MM.1S (cell line): Measurements from ENCODE around the gene GAST.

ENCODE experiments used
- DNase-seq: peaks from one replicate; pipeline ENCODE4 v3.0.0-alpha.2; 2015
- H2AFZ ChIP-seq: fragments of 300-600 bp; sonication (generic); 2 replicates; pipeline ENCODE4 v1.6.0; 2016; ENCODE audit warnings: antibody characterized with exemption, low read length
- H3F3A ChIP-seq: fragments of 300-600 bp; sonication (generic); 2 replicates; pipeline ENCODE4 v1.6.1; 2016; ENCODE audit warnings: mild to moderate bottlenecking, antibody characterized with exemption, low read length, moderate library complexity, mixed read lengths; ENCODE audit not compliant: insufficient read depth
- H3K27ac ChIP-seq: fragments of 300-600 bp; sonication (generic); 2 replicates; pipeline ENCODE4 v1.5.1; 2016; ENCODE audit warnings: mild to moderate bottlenecking, low read length
- H3K27me3 ChIP-seq: fragments of 300-600 bp; sonication (generic); replicated peaks from 2 replicates; pipeline ENCODE4 v1.6.0; 2016; ENCODE audit warnings: low read length; ENCODE audit not compliant: insufficient read depth
- H3K36me3 ChIP-seq: fragments of 300-600 bp; sonication (generic); replicated peaks from 2 replicates; pipeline ENCODE4 v1.6.1; 2016; ENCODE audit warnings: mild to moderate bottlenecking, low read length, mixed read lengths; ENCODE audit not compliant: insufficient read depth
- H3K4me1 ChIP-seq: fragments of 300-600 bp; sonication (generic); 2 replicates; pipeline ENCODE4 v1.6.1; 2016; ENCODE audit warnings: low read length, mixed read lengths
- H3K4me2 ChIP-seq: fragments of 300-600 bp; sonication (generic); 2 replicates; pipeline ENCODE4 v1.6.0; 2016; ENCODE audit warnings: low read depth, low read length
- H3K4me3 ChIP-seq: fragments of 300-600 bp; sonication (generic); 2 replicates; pipeline ENCODE4 v1.5.1; 2016; ENCODE audit warnings: low read length, mixed read lengths
- H3K79me2 ChIP-seq: fragments of 300-600 bp; sonication (generic); 2 replicates; pipeline ENCODE4 v1.6.1; 2016; ENCODE audit warnings: mixed run types, low read length, mixed read lengths
- H3K9ac ChIP-seq: fragments of 300-600 bp; sonication (generic); 2 replicates; pipeline ENCODE4 v1.6.1; 2016; ENCODE audit warnings: low read length, mixed read lengths
- H3K9me2 ChIP-seq: fragments of 300-600 bp; sonication (generic); replicated peaks from 2 replicates; pipeline ENCODE4 v1.6.1; 2016; ENCODE audit warnings: mild to moderate bottlenecking, low read length, mixed read lengths; ENCODE audit not compliant: insufficient read depth
- H3K9me3 ChIP-seq: fragments of 300-600 bp; sonication (generic); replicated peaks from 2 replicates; pipeline ENCODE4 v1.6.1; 2016; ENCODE audit warnings: mild to moderate bottlenecking, low read length, mixed read lengths; ENCODE audit not compliant: insufficient read depth
- H4K20me1 ChIP-seq: fragments of 300-600 bp; sonication (generic); 2 replicates; pipeline ENCODE4 v1.6.1; 2016; ENCODE audit warnings: mild to moderate bottlenecking, low read length, moderate library complexity, mixed read lengths; ENCODE audit not compliant: insufficient read depth
- CTCF ChIP-seq: fragments of 300-600 bp; sonication (generic); IDR thresholded peaks from 2 replicates; pipeline ENCODE4 v1.5.1; 2016; ENCODE audit warnings: antibody characterized with exemption, low read length, mixed read lengths
- EZH2 ChIP-seq: fragments of 300-600 bp; sonication (generic); optimal IDR thresholded peaks from 2 replicates; pipeline ENCODE3; 2017; ENCODE audit warnings: low read depth, mild to moderate bottlenecking, antibody characterized with exemption, low read length, mixed read lengths
- EZH2phosphoT487 ChIP-seq: fragments of 300-600 bp; sonication (generic); IDR thresholded peaks from 2 replicates; pipeline ENCODE4 v1.6.1; 2018; ENCODE audit warnings: antibody characterized with exemption, low read length

GAST gene

GRCh38 chr17:41739661-41740352 is 27.7 kb downstream of the GAST start:
- H3K9ac ChIP-seq = no peak overlapping the region
- H3K9me3 ChIP-seq = no peaks in the 10 kb centered on the region
- no peak overlapping the region for H3K4me3 ChIP-seq
- H3K4me1 ChIP-seq = peaks cover 18% of the 10 kb centered on the region
- H3K9me2 ChIP-seq = no peaks in the 10 kb centered on the region
- no peak overlapping the region for H3K27ac ChIP-seq
- no peak for DNase-seq
- H3K36me3 ChIP-seq = no peaks in the 10 kb centered on the region
- H3K4me2 ChIP-seq = no peak overlapping the region
- H2AFZ ChIP-seq = no peak overlapping the region
- TF ChIP-seq EZH2 (no peak), CTCF (no peak), EZH2phosphoT487 (no peak)
- no peaks in the 10 kb centered on the region for H3F3A ChIP-seq
- no peaks in the 10 kb centered on the region for H4K20me1 ChIP-seq
- no peaks in the 10 kb centered on the region for H3K79me2 ChIP-seq
- peaks cover 29% of the 10 kb centered on the region for H3K27me3 ChIP-seq

GRCh38 chr17:41740506-41740905 is 28.4 kb downstream of the GAST start:
- Histone ChIP-seq H3K27ac (no peak overlapping the region), H3K9me2 (no peaks in the 10 kb centered on the region), H3K9ac (no peak overlapping the region), H2AFZ (no peak overlapping the region), H3K79me2 (no peaks in the 10 kb centered on the region), H3K4me2 (no peak overlapping the region), H3F3A (no peaks in the 10 kb centered on the region), H3K36me3 (no peaks in the 10 kb centered on the region), H3K4me1 (peaks cover 13% of the 10 kb centered on the region; the same call in 1 of the 2 replicates), H4K20me1 (no peaks in the 10 kb centered on the region), H3K27me3 (peaks cover 22% of the 10 kb centered on the region), H3K9me3 (no peaks in the 10 kb centered on the region), H3K4me3 (no peak overlapping the region)
- DNase-seq = no peak
- TF ChIP-seq EZH2phosphoT487 (no peak), CTCF (no peak), EZH2 (no peak)

- Histone ChIP-seq H4K20me1 (no peaks in the 10 kb centered on the region), H3K4me1 (peaks cover 13% of the 10 kb centered on the region; the same call in 1 of the 2 replicates), H3K4me3 (no peak overlapping the region), H3K9ac (no peak overlapping the region), H3K27me3 (peaks cover 10% of the 10 kb centered on the region), H3K36me3 (no peaks in the 10 kb centered on the region), H3K9me3 (no peaks in the 10 kb centered on the region), H3K4me2 (no peak overlapping the region), H3K79me2 (no peaks in the 10 kb centered on the region), H3K27ac (no peak overlapping the region), H3F3A (no peaks in the 10 kb centered on the region), H3K9me2 (no peaks in the 10 kb centered on the region), H2AFZ (no peak overlapping the region)
- DNase-seq = no peak
- no peak for TF ChIP-seq CTCF
- TF ChIP-seq EZH2phosphoT487 = no peak
- no peak for TF ChIP-seq EZH2
These were observed 29.6 kb downstream of the GAST start for GRCh38 chr17:41741709-41742108.
